Endothelial cell of umbilical vein (primary cell): ENCODE results near the gene FMNL2. TPM values are rescaled to one million over a fixed set of nuclear protein-coding genes. Genes with fewer than 3 reads are reported as not detected.

ENCODE experiments used
- BruUV-seq: library from RNA; stranded (reverse); fragments of 400-500 nt; replicated peaks from 2 replicates; lab custom pipeline; 2021; lab: Mats Ljungman, UMichigan
- CTCF ChIA-PET: fragments of 300-600, 350-600 bp; sonication (Branson Sonifier 250); formaldehyde crosslinking; loops from one replicate; lab custom pipeline; 2021; ENCODE audit warnings: antibody characterized with exemption, inconsistent platforms; lab: Charles Lee
- POLR2A ChIA-PET: fragments of 300-600, 350-600 bp; sonication (Branson Sonifier 250); formaldehyde crosslinking; loops from one replicate; lab custom pipeline; 2021; ENCODE audit warnings: antibody characterized with exemption, inconsistent platforms; lab: Charles Lee
- DNase-seq: peaks from one replicate; pipeline ENCODE4 v3.0.0-alpha.2; 2011; ENCODE audit warnings: low read depth, low spot score
- FAIRE-seq: peaks from 2 replicates; lab custom pipeline; 2011; peaks lifted over from hg19 to GRCh38; lab: Jason Lieb, UNC
- H2AFZ ChIP-seq: 2 replicates; pipeline ENCODE4 v1.6.0; 2012; ENCODE audit warnings: low read depth, low read length, control low read depth, inconsistent platforms
- H3K27ac ChIP-seq: 2 replicates; pipeline ENCODE4 v1.5.1; 2011; ENCODE audit warnings: low read depth, mild to moderate bottlenecking, control low read depth, low read length, moderate library complexity; ENCODE audit not compliant: insufficient read depth
- H3K27me3 ChIP-seq, 2 experiments: 2 replicates each; pipeline versions ENCODE4 v1.6.0 to v1.6.1; 2011; ENCODE audit warnings: low read length in 2 of 2, mixed read lengths in 1 of 2; ENCODE audit not compliant: control insufficient read depth in 2 of 2, insufficient read depth in 2 of 2
- H3K36me3 ChIP-seq, 2 experiments: 2 replicates in 1 of 2; 3 replicates in 1 of 2; pipeline ENCODE4 v1.5.1; 2011; ENCODE audit warnings: low read length in 2 of 2, mild to moderate bottlenecking in 1 of 2, moderate library complexity in 1 of 2; ENCODE audit not compliant: control insufficient read depth in 2 of 2, insufficient read depth in 2 of 2; ENCODE audit errors: extremely low read depth in 1 of 2
- H3K4me1 ChIP-seq: 3 replicates; pipeline ENCODE4 v1.5.1; 2011; ENCODE audit warnings: mild to moderate bottlenecking, low read length; ENCODE audit not compliant: control insufficient read depth, insufficient read depth; ENCODE audit errors: extremely low read depth
- H3K4me2 ChIP-seq: 2 replicates; pipeline ENCODE4 v1.6.1; 2011; ENCODE audit warnings: low read length, control low read depth, mixed read lengths; ENCODE audit not compliant: insufficient read depth
- H3K4me3 ChIP-seq, 3 experiments: fragments of 200-600 bp in 1 of 3; sonication (generic), shearing (Covaris generic) in 1 of 3; replicated peaks in 1 of 3; 2 replicates each; pipeline ENCODE4 v1.5.1; 2011 to 2016; ENCODE audit warnings: control low read depth in 3 of 3, low read length in 3 of 3, mild to moderate bottlenecking in 2 of 3, inconsistent platforms in 1 of 3, low read depth in 1 of 3, moderate library complexity in 1 of 3; ENCODE audit not compliant: insufficient read depth in 1 of 3
- H3K79me2 ChIP-seq: 2 replicates; pipeline ENCODE4 v1.6.0; 2012; ENCODE audit warnings: low read length, inconsistent platforms; ENCODE audit not compliant: control insufficient read depth, insufficient read depth
- H3K9ac ChIP-seq: replicated peaks from 2 replicates; pipeline ENCODE3; 2011; ENCODE audit warnings: low read length, control low read depth; ENCODE audit not compliant: insufficient read depth; ENCODE audit errors: extremely low read depth
- H3K9me1 ChIP-seq: replicated peaks from 3 replicates; pipeline ENCODE4 v1.6.0; 2011; ENCODE audit warnings: mild to moderate bottlenecking, low read length; ENCODE audit not compliant: control insufficient read depth, insufficient read depth; ENCODE audit errors: extremely low read depth
- H3K9me3 ChIP-seq: replicated peaks from 2 replicates; pipeline ENCODE4 v1.5.1; 2012; ENCODE audit warnings: low read length, inconsistent platforms; ENCODE audit not compliant: control insufficient read depth, insufficient read depth
- H4K20me1 ChIP-seq: replicated peaks from 2 replicates; pipeline ENCODE3; 2011; ENCODE audit warnings: mild to moderate bottlenecking, low read length; ENCODE audit not compliant: control insufficient read depth, insufficient read depth; ENCODE audit errors: extremely low read depth
- CTCF ChIP-seq, 2 donors: IDR thresholded peaks; 1 replicate in 1 of 2; 2 replicates in 1 of 2; pipeline ENCODE4 v1.5.1; 2011; ENCODE audit warnings: low read length in 2 of 2, mild to moderate bottlenecking in 2 of 2, moderate library complexity in 2 of 2, control low read depth in 1 of 2, inconsistent platforms in 1 of 2, low read depth in 1 of 2; ENCODE audit not compliant: insufficient read depth in 1 of 2; ENCODE audit errors: extremely low read depth in 1 of 2
- EZH2 ChIP-seq: IDR thresholded peaks from 2 replicates; pipeline ENCODE4 v1.6.1; 2012; ENCODE audit warnings: borderline replicate concordance, low read depth, mild to moderate bottlenecking, moderate library complexity, low read length, inconsistent platforms; ENCODE audit not compliant: severe bottlenecking
- FOS ChIP-seq: IDR thresholded peaks from 2 replicates; pipeline ENCODE4 v1.6.1; 2011; ENCODE audit warnings: mild to moderate bottlenecking, low read length, moderate library complexity, borderline replicate concordance; ENCODE audit not compliant: insufficient read depth
- GATA2 ChIP-seq: IDR thresholded peaks from 2 replicates; pipeline ENCODE4 v1.7.0; 2011; ENCODE audit warnings: low read depth, mild to moderate bottlenecking, moderate library complexity, mixed read lengths, low read length; ENCODE audit not compliant: insufficient read length, insufficient read depth
- JUN ChIP-seq: IDR thresholded peaks from 2 replicates; pipeline ENCODE4 v1.6.1; 2011; ENCODE audit warnings: borderline replicate concordance, low read depth; ENCODE audit not compliant: insufficient read length, insufficient read depth
- MAX ChIP-seq: IDR thresholded peaks from 2 replicates; pipeline ENCODE4 v1.6.1; 2011; ENCODE audit not compliant: insufficient read depth, insufficient read length
- MYC ChIP-seq: IDR thresholded peaks from one replicate; pipeline ENCODE4 v1.6.1; 2011; ENCODE audit warnings: mild to moderate bottlenecking, low read depth, low read length
- POLR2A ChIP-seq: IDR thresholded peaks from 2 replicates; pipeline ENCODE4 v1.6.1; 2012; ENCODE audit warnings: low read depth, mild to moderate bottlenecking, control low read depth, low read length
- POLR2AphosphoS5 ChIP-seq: IDR thresholded peaks from 2 replicates; pipeline ENCODE4 v1.6.1; 2012; ENCODE audit warnings: low read depth, mild to moderate bottlenecking, control low read depth, low read length, moderate library complexity; ENCODE audit not compliant: insufficient read depth
- dilution Hi-C: fragments of 300-500 bp; cut with MboI; formaldehyde crosslinking; loops from one replicate; pipeline ENCODE4 v1.15.0; 2019; ENCODE audit warnings: low sequenced_read_pairs; ENCODE audit not compliant: extremely low pct_ligation_motif_present
- intact Hi-C: fragments of 100-400 bp; cut with micrococcal nuclease; formaldehyde crosslinking; loops from one replicate; pipeline ENCODE4 v1.10.0; 2022
- polyA plus RNA-seq, 4 experiments: library from polyadenylated mRNA; depleted of rRNA in 3 of 4; stranded (reverse) in 3 of 4; unstranded in 1 of 4; fragments of >200 nt; gene quantifications; 2 replicates each; pipeline versions ENCODE4 v1.2.1 to v1.2.3, GENCODE V29; 2011 to 2012; ENCODE audit warnings: missing spikeins in 1 of 4
- total RNA-seq: library from RNA; stranded (reverse); gene quantifications from 2 replicates; pipeline ENCODE4 v1.2.3, GENCODE V29; 2021

Gene FMNL2
- total and polyA plus RNA-seq, 2 donors (not counting 3 experiments of a cell fraction or from before 2014, with no cell fraction given): 8.3 to 28.0 TPM

- Histone ChIP-seq H3K4me1 (no peaks in the 10 kb centered on the region), H3K36me3 (no peaks in the 10 kb centered on the region), H3K4me2 (no peak overlapping the region), H3K9me1 (no peaks in the 10 kb centered on the region), H3K9ac (no peak overlapping the region), H2AFZ (no peak overlapping the region), H3K27me3 (no peaks in the 10 kb centered on the region), H3K4me3 (no peak overlapping the region), H3K27ac (no peak overlapping the region), H3K9me3 (no peaks in the 10 kb centered on the region), H4K20me1 (no peaks in the 10 kb centered on the region), H3K79me2 (no peaks in the 10 kb centered on the region)
- POLR2A ChIA-PET: no interaction called here
- FAIRE-seq (no peak), DNase-seq (no peak)
- CTCF ChIA-PET: no interaction called here
- intact Hi-C loops: no loop called here
- dilution Hi-C loops: no loop called here
- no TSS peak for BruUV-seq
- TF ChIP-seq JUN (no peak), EZH2 (no peak), CTCF (IDR thresholded peaks at IDR 0.05; ENCODE audit: extremely low read depth in 1 of 2, insufficient read depth in 1 of 2, low read depth in 1 of 2, low read length in 2 of 2) (no peak), FOS (no peak), MAX (no peak), POLR2A (no peak), POLR2AphosphoS5 (no peak), GATA2 (no peak), MYC (no peak)
Observed at GRCh38 chr2:152600697-152601096, 265.7 kb downstream of the FMNL2 start.
